Measurements from ENCODE around the gene GRIN1. TPM values are rescaled to one million over a fixed set of nuclear protein-coding genes. Genes with fewer than 3 reads are reported as not detected.
A peak's percentile ranks its signal among the peaks of the same experiment; 100 is the strongest.

GRIN1 gene
- total and polyA plus RNA-seq, 10 of the 15 experiments (the other 5 are each of a cell fraction or from before 2014, with no cell fraction given): 0.05 to 0.10 (median 0.06) TPM; not detected in 6

GRCh38 chr9:137127301-137128157 is 11.4 kb upstream of the GRIN1 start (continued):
- TF ChIP-seq ZNF592 (IDR thresholded peaks at IDR 0.05) (no peak), E2F4 (IDR thresholded peaks at IDR 0.05; ENCODE audit: low read depth, low read length) (no peak), ESRRA (IDR thresholded peaks at IDR 0.05; ENCODE audit: low read length) (no peak), GATAD2B (conservative IDR thresholded peaks at IDR 0.05; ENCODE audit: low read depth) (peak; percentile 32; the same call in 1 of the 2 replicates), NFYA (IDR thresholded peaks at IDR 0.05; ENCODE audit: borderline replicate concordance, low read depth, low read length) (no peak), SKIL (IDR thresholded peaks at IDR 0.05; ENCODE audit: low read depth, poor library complexity, severe bottlenecking) (peak; percentile 32), STAT1 (conservative IDR thresholded peaks at IDR 0.05) (no peak), TARDBP (IDR thresholded peaks at IDR 0.05; ENCODE audit: borderline replicate concordance) (no peak), CHD1 (IDR thresholded peaks at IDR 0.05; ENCODE audit: low read depth, low read length) (no peak), CBFB (IDR thresholded peaks at IDR 0.05; ENCODE audit: low read depth) (peak; percentile 59; the same call in 1 of the 2 replicates), E2F8 (IDR thresholded peaks at IDR 0.05; ENCODE audit: low read depth, partially characterized antibody) (peak; percentile 98), RBBP5 (conservative IDR thresholded peaks at IDR 0.05) (no peak), RFX5 (IDR thresholded peaks at IDR 0.05; ENCODE audit: low read depth, low read length) (no peak), IRF5 (IDR thresholded peaks at IDR 0.05; ENCODE audit: borderline replicate concordance) (peak; percentile 51; the same call in 1 of the 2 replicates), TAF1 (IDR thresholded peaks at IDR 0.05; ENCODE audit: borderline replicate concordance, low read depth, low read length) (no peak; the same call in 1 of the 2 replicates), HDGF (IDR thresholded peaks at IDR 0.05) (peak; percentile 58; the same call in 1 of the 2 replicates)
